Stimulated activated CD4-positive, alpha-beta T cell treated with anti-CD3 and anti-CD28 coated beads, Interleukin-2, amount 100 ng/mL, for 4 hours (primary cell): ENCODE data around the gene CTBP1.

Experiments used
- DNase-seq: peaks from one replicate; pipeline ENCODE4 v3.0.0-alpha.2; 2020; ENCODE audit warnings: low read depth

The CTBP1 gene

GRCh38 chr4:1210971-1211370, 38.0 kb downstream of the CTBP1 start:
- no peak for DNase-seq

DNA sequence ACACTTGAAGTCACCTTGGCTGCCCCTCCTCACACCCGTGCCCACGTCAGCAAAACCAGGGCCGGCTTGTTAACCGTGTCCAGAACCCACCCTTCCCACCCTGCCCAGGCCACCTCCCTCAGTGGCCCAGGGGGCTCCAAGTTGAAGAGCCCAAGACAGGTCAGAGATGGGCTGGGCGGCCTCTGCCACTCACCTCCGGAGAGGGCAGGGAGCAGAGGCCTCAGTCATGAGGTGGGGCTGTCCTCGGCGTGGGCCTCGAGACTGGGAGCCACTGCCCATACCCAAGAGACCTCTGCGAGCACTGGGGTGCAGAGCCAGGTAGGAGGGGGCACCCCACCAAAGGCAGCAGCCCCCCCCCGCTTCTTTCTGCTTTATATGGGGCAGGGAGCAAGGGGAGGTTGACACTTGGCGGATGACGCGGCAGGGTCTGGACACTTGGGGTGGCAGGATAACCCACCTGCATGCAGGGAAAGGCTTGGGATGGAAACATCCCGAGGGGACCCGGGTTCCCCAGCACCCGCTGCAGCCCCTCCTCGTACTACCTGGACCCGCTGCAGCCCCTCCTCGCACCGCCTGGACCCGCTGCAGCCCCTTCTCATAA, 38.6 kb downstream of the CTBP1 start:
- no peak for DNase-seq

DNA sequence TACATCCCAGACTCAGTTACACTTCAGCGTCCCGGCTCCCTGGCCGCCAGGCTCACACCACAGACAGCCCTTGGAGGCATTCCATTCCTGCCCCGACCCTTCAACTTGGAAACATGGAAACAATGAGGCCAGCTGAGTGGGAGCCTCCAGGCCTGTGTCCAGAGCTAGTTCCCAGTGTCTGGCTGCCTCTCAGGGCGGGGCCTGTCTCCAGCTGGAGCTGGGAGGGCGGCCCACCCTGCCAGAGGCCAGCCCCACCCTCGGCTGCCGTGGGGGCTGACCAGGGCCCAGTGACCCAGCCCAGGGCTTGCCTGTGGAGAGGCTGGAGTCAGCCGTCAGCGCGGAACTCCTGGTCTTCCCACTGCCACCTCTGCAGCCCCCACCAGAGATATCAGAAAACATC, 39.1 kb downstream of the CTBP1 start:
- DNase-seq = no peak

GRCh38 chr4:1208970-1209704, 39.8 kb downstream of the CTBP1 start:
- no peak for DNase-seq

- DNase-seq = no peak
These were observed 40.5 kb downstream of the CTBP1 start for GRCh38 chr4:1208266-1208961.

GRCh38 chr4:1207603-1208265, 41.2 kb downstream of the CTBP1 start:
- no peak for DNase-seq

- no peak for DNase-seq
These were observed 41.8 kb downstream of the CTBP1 start for GRCh38 chr4:1207157-1207470.

GRCh38 chr4:1206299-1207156, 42.4 kb downstream of the CTBP1 start:
- no peak for DNase-seq

GRCh38 chr4:1205586-1206298, 43.2 kb downstream of the CTBP1 start:
- no peak for DNase-seq

DNA sequence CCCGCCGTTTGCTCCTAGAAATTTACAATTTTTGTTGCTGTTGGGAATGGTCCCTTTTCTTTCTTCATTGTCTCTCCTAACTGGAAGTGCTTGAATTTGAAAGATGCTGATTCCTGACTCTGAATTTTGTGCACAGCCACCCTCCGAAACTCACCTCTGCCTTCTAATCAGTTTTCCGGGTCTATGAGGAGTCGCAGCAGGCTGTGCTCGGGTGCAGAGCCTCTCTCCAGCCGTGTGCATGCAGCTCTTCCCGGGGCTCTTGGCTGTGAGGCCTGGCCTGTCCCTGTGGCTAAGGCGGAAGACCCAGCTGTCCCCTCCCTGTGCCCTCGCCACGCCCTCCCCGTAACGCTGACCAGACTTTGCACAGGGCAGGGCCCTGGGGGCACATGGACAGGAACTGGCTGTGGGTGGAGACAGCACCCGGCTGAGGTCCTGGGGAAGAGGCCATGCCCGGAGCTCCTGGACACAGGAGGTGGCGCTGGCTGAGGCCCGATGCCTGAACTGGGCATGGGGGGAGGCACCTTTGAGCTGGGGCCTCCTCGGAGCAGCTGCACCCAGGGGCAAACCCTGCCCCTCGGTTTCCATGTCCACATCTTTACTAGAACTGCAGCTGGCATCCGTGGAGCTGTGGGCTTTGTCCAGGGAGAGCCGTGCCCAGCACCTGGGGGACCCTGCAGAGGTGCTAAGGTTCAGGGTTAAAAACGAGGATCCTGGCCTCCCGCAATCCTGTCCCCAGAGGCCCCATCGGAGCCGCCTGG, 43.9 kb downstream of the CTBP1 start:
- DNase-seq = no peak

- DNase-seq = no peak
These were observed 44.6 kb downstream of the CTBP1 start for GRCh38 chr4:1204286-1204827.

DNA sequence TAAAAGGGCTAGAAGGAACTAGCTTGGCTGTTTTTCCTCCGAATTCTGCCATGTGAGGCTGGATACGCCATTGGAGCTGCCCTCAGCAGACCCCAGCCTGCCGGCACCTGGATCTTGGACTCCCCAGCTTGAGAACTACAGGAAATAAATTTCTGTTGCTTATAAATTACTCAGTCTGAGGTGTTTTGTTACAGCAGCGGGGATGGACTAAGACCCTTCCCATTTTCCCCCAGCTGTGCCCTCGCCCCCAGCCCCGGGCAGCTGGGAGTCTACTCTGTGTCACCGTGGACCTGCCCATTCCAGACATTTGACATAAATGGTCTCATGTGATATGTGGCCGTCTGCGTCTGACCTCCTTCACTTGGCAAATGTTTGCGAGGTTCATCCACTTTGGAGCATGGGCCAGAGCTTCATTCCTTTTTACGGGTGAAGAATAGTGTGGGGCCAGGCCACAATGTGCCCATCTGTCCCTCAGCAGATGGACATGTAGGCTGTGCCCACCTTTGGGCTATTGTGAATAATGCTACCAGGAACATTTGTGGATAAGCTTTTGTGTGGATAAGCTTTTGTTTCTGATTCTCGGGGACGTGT, 45.8 kb downstream of the CTBP1 start:
- DNase-seq = no peak

DNA sequence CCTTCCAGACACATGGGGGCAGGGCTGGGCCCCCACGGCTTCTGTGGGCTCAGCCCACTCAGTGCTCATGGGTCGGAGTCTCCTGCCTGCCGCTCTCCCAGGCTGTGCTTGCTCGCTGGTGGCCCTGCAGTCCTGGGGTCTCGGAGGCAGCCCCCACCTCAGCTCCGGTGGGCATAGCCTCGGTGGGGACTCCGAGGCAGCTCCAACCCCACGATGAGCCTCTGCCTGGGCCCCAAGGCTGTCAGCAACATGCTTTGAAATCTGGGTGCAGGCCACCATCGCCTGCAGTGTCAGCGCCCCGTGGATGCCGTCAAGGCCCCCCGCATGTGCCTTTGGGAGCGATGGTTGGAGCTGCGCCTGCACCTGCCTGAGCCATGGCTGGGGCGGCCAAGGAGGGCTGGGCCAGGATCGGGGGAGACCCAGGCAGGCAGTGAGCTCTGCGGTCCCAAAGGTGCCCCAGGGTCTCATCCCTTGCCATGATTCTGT, 46.4 kb downstream of the CTBP1 start:
- DNase-seq = no peak

DNA sequence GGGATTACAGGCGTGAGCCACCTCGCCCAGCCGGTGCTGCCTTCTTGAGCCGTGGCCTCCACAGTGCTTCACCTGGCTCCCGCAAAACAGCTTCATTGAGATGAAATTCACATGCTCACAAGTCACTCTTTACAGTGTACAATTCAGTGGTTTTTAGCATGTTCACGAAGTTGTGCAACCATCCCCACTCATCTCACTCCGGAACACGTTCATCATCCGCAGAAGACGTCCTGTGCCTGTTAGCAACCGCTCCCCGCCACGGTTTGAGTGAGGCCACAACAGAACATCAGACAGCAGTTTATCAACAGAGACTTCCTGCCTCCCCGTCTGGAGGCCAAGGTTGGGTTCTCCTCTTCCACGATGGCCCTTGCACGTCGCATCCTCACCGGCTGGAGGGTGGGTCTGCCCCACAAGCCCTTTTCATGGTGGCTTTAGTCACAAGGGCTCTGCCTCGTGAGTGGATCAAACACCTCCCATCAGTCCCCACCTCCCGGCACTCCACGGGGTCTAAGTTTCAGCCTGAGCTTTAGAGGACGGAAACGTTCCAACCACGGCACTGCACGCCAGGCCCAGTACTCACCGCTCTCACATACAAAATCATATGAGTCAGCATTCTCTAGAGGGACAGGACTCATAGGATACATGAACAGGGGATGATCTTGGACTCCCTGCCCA, 46.9 kb downstream of the CTBP1 start:
- DNase-seq = peak; percentile 52

GRCh38 chr4:1200425-1201035, 48.4 kb downstream of the CTBP1 start:
- no peak for DNase-seq

GRCh38 chr4:1199556-1200331, 49.2 kb downstream of the CTBP1 start:
- no peak for DNase-seq

- DNase-seq = no peak
These were observed 50.7 kb downstream of the CTBP1 start for GRCh38 chr4:1198098-1198844.
